Endothelial cell of umbilical vein (primary cell): Measurements from ENCODE around the gene IFI27L2. TPM values are rescaled to one million over a fixed set of nuclear protein-coding genes. Genes with fewer than 3 reads are reported as not detected.

ENCODE experiments used
- BruUV-seq: library from RNA; stranded (reverse); fragments of 400-500 nt; replicated peaks from 2 replicates; lab custom pipeline; 2021; lab: Mats Ljungman, UMichigan
- CTCF ChIA-PET: fragments of 300-600, 350-600 bp; sonication (Branson Sonifier 250); formaldehyde crosslinking; loops from one replicate; lab custom pipeline; 2021; ENCODE audit warnings: antibody characterized with exemption, inconsistent platforms; lab: Charles Lee
- POLR2A ChIA-PET: fragments of 300-600, 350-600 bp; sonication (Branson Sonifier 250); formaldehyde crosslinking; loops from one replicate; lab custom pipeline; 2021; ENCODE audit warnings: antibody characterized with exemption, inconsistent platforms; lab: Charles Lee
- DNase-seq: peaks from one replicate; pipeline ENCODE4 v3.0.0-alpha.2; 2011; ENCODE audit warnings: low read depth, low spot score
- FAIRE-seq: peaks from 2 replicates; lab custom pipeline; 2011; peaks lifted over from hg19 to GRCh38; lab: Jason Lieb, UNC
- H2AFZ ChIP-seq: 2 replicates; pipeline ENCODE4 v1.6.0; 2012; ENCODE audit warnings: low read depth, low read length, control low read depth, inconsistent platforms
- H3K27ac ChIP-seq: 2 replicates; pipeline ENCODE4 v1.5.1; 2011; ENCODE audit warnings: low read depth, mild to moderate bottlenecking, control low read depth, low read length, moderate library complexity; ENCODE audit not compliant: insufficient read depth
- H3K27me3 ChIP-seq, 2 experiments: 2 replicates each; pipeline versions ENCODE4 v1.6.0 to v1.6.1; 2011; ENCODE audit warnings: low read length in 2 of 2, mixed read lengths in 1 of 2; ENCODE audit not compliant: control insufficient read depth in 2 of 2, insufficient read depth in 2 of 2
- H3K36me3 ChIP-seq, 2 experiments: 2 replicates in 1 of 2; 3 replicates in 1 of 2; pipeline ENCODE4 v1.5.1; 2011; ENCODE audit warnings: low read length in 2 of 2, mild to moderate bottlenecking in 1 of 2, moderate library complexity in 1 of 2; ENCODE audit not compliant: control insufficient read depth in 2 of 2, insufficient read depth in 2 of 2; ENCODE audit errors: extremely low read depth in 1 of 2
- H3K4me1 ChIP-seq: 3 replicates; pipeline ENCODE4 v1.5.1; 2011; ENCODE audit warnings: mild to moderate bottlenecking, low read length; ENCODE audit not compliant: control insufficient read depth, insufficient read depth; ENCODE audit errors: extremely low read depth
- H3K4me2 ChIP-seq: 2 replicates; pipeline ENCODE4 v1.6.1; 2011; ENCODE audit warnings: low read length, control low read depth, mixed read lengths; ENCODE audit not compliant: insufficient read depth
- H3K4me3 ChIP-seq, 3 experiments: fragments of 200-600 bp in 1 of 3; sonication (generic), shearing (Covaris generic) in 1 of 3; replicated peaks in 1 of 3; 2 replicates each; pipeline ENCODE4 v1.5.1; 2011 to 2016; ENCODE audit warnings: control low read depth in 3 of 3, low read length in 3 of 3, mild to moderate bottlenecking in 2 of 3, inconsistent platforms in 1 of 3, low read depth in 1 of 3, moderate library complexity in 1 of 3; ENCODE audit not compliant: insufficient read depth in 1 of 3
- H3K79me2 ChIP-seq: 2 replicates; pipeline ENCODE4 v1.6.0; 2012; ENCODE audit warnings: low read length, inconsistent platforms; ENCODE audit not compliant: control insufficient read depth, insufficient read depth
- H3K9ac ChIP-seq: replicated peaks from 2 replicates; pipeline ENCODE3; 2011; ENCODE audit warnings: low read length, control low read depth; ENCODE audit not compliant: insufficient read depth; ENCODE audit errors: extremely low read depth
- H3K9me1 ChIP-seq: replicated peaks from 3 replicates; pipeline ENCODE4 v1.6.0; 2011; ENCODE audit warnings: mild to moderate bottlenecking, low read length; ENCODE audit not compliant: control insufficient read depth, insufficient read depth; ENCODE audit errors: extremely low read depth
- H3K9me3 ChIP-seq: replicated peaks from 2 replicates; pipeline ENCODE4 v1.5.1; 2012; ENCODE audit warnings: low read length, inconsistent platforms; ENCODE audit not compliant: control insufficient read depth, insufficient read depth
- H4K20me1 ChIP-seq: replicated peaks from 2 replicates; pipeline ENCODE3; 2011; ENCODE audit warnings: mild to moderate bottlenecking, low read length; ENCODE audit not compliant: control insufficient read depth, insufficient read depth; ENCODE audit errors: extremely low read depth
- CTCF ChIP-seq, 2 donors: IDR thresholded peaks; 1 replicate in 1 of 2; 2 replicates in 1 of 2; pipeline ENCODE4 v1.5.1; 2011; ENCODE audit warnings: low read length in 2 of 2, mild to moderate bottlenecking in 2 of 2, moderate library complexity in 2 of 2, control low read depth in 1 of 2, inconsistent platforms in 1 of 2, low read depth in 1 of 2; ENCODE audit not compliant: insufficient read depth in 1 of 2; ENCODE audit errors: extremely low read depth in 1 of 2
- EZH2 ChIP-seq: IDR thresholded peaks from 2 replicates; pipeline ENCODE4 v1.6.1; 2012; ENCODE audit warnings: borderline replicate concordance, low read depth, mild to moderate bottlenecking, moderate library complexity, low read length, inconsistent platforms; ENCODE audit not compliant: severe bottlenecking
- FOS ChIP-seq: IDR thresholded peaks from 2 replicates; pipeline ENCODE4 v1.6.1; 2011; ENCODE audit warnings: mild to moderate bottlenecking, low read length, moderate library complexity, borderline replicate concordance; ENCODE audit not compliant: insufficient read depth
- GATA2 ChIP-seq: IDR thresholded peaks from 2 replicates; pipeline ENCODE4 v1.7.0; 2011; ENCODE audit warnings: low read depth, mild to moderate bottlenecking, moderate library complexity, mixed read lengths, low read length; ENCODE audit not compliant: insufficient read length, insufficient read depth
- JUN ChIP-seq: IDR thresholded peaks from 2 replicates; pipeline ENCODE4 v1.6.1; 2011; ENCODE audit warnings: borderline replicate concordance, low read depth; ENCODE audit not compliant: insufficient read length, insufficient read depth
- MYC ChIP-seq: IDR thresholded peaks from one replicate; pipeline ENCODE4 v1.6.1; 2011; ENCODE audit warnings: mild to moderate bottlenecking, low read depth, low read length
- POLR2A ChIP-seq: IDR thresholded peaks from 2 replicates; pipeline ENCODE4 v1.6.1; 2012; ENCODE audit warnings: low read depth, mild to moderate bottlenecking, control low read depth, low read length
- POLR2AphosphoS5 ChIP-seq: IDR thresholded peaks from 2 replicates; pipeline ENCODE4 v1.6.1; 2012; ENCODE audit warnings: low read depth, mild to moderate bottlenecking, control low read depth, low read length, moderate library complexity; ENCODE audit not compliant: insufficient read depth
- dilution Hi-C: fragments of 300-500 bp; cut with MboI; formaldehyde crosslinking; loops from one replicate; pipeline ENCODE4 v1.15.0; 2019; ENCODE audit warnings: low sequenced_read_pairs; ENCODE audit not compliant: extremely low pct_ligation_motif_present
- intact Hi-C: fragments of 100-400 bp; cut with micrococcal nuclease; formaldehyde crosslinking; loops from one replicate; pipeline ENCODE4 v1.10.0; 2022
- polyA plus RNA-seq, 4 experiments: library from polyadenylated mRNA; depleted of rRNA in 3 of 4; stranded (reverse) in 3 of 4; unstranded in 1 of 4; fragments of >200 nt; gene quantifications; 2 replicates each; pipeline versions ENCODE4 v1.2.1 to v1.2.3, GENCODE V29; 2011 to 2012; ENCODE audit warnings: missing spikeins in 1 of 4
- total RNA-seq: library from RNA; stranded (reverse); gene quantifications from 2 replicates; pipeline ENCODE4 v1.2.3, GENCODE V29; 2021
- TF ChIP-seq, protein P1 (sequence below): IDR thresholded peaks from 2 replicates; pipeline ENCODE4 v1.6.1; 2011; ENCODE audit not compliant: insufficient read depth, insufficient read length

The IFI27L2 gene
- total and polyA plus RNA-seq, 2 donors (not counting 3 experiments of a cell fraction or from before 2014, with no cell fraction given): 28.7 to 82.9 TPM

- TF ChIP-seq MYC: no peak
- no peak for TF ChIP-seq EZH2
- no peak for TF ChIP-seq POLR2AphosphoS5
- no peak for TF ChIP-seq POLR2A
- TF ChIP-seq CTCF (IDR thresholded peaks at IDR 0.05; ENCODE audit: extremely low read depth in 1 of 2, insufficient read depth in 1 of 2, low read depth in 1 of 2, low read length in 2 of 2): no peak
- no peak for TF ChIP-seq GATA2
- TF ChIP-seq JUN: no peak
- no peak for TF ChIP-seq FOS
- TF ChIP-seq, protein P1, sequence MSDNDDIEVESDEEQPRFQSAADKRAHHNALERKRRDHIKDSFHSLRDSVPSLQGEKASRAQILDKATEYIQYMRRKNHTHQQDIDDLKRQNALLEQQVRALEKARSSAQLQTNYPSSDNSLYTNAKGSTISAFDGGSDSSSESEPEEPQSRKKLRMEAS: no peak
- no peak overlapping the region for H2AFZ ChIP-seq
- dilution Hi-C loops: no loop called here
- H4K20me1 ChIP-seq: no peaks in the 10 kb centered on the region
- no peaks in the 10 kb centered on the region for H3K9me3 ChIP-seq
- H3K79me2 ChIP-seq: no peaks in the 10 kb centered on the region
- H3K4me1 ChIP-seq: no peaks in the 10 kb centered on the region
- no peak overlapping the region for H3K27ac ChIP-seq
- H3K36me3 ChIP-seq: no peaks in the 10 kb centered on the region
- H3K4me3 ChIP-seq: no peak overlapping the region
- no peaks in the 10 kb centered on the region for H3K27me3 ChIP-seq
- DNase-seq: no peak
- H3K9me1 ChIP-seq: no peaks in the 10 kb centered on the region
- intact Hi-C loops: no loop called here
- POLR2A ChIA-PET: no interaction called here
- CTCF ChIA-PET: no interaction called here
- no peak overlapping the region for H3K4me2 ChIP-seq
- FAIRE-seq: no peak
- no peak overlapping the region for H3K9ac ChIP-seq
- no TSS peak for BruUV-seq
These were observed 26.5 kb downstream of the IFI27L2 start for GRCh38 chr14:94102768-94103482.
